Measurements from ENCODE around the gene SYTL2. TPM values are rescaled to one million over a fixed set of nuclear protein-coding genes. Genes with fewer than 3 reads are reported as not detected.
A peak's percentile ranks its signal among the peaks of the same experiment; 100 is the strongest.

The SYTL2 gene
- total and polyA plus RNA-seq, 9 donors = 4.2 to 26.1 (median 8.2) TPM

- 77 to 84% (median 78%) methylated on average over 6 of the region's 6 CpGs for WGBS, 3 donors
- H3K36me3 ChIP-seq = no peaks in the 10 kb centered on the region
These were observed 86.0 kb downstream of the SYTL2 start for GRCh38 chr11:85724748-85725465.

DNA sequence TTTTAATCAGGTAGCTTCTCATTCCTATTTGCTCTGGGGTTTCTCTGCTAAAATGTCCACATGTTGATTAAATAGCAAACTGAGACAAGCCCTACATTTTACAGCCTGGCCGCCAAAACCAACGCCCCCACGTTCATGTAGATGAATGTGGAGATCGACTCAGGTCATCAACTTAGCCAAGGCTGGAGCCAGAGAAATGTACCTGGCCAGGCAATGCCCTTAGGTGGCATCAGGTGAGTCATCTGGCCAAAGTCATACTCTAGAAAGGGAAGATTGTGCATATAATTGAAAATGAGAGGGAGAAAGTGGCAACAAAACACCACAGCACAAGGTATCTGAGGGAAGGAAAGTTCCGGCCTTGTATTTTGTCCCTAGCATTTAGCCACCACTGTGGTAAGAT is 87.9 kb downstream of the SYTL2 start:
- 85 to 90% (median 90%) methylated on average over 5 of the region's 5 CpGs for WGBS, 3 donors
- TF ChIP-seq POLR2A (IDR thresholded peaks at IDR 0.05) = no peak
- TF ChIP-seq, protein P1, sequence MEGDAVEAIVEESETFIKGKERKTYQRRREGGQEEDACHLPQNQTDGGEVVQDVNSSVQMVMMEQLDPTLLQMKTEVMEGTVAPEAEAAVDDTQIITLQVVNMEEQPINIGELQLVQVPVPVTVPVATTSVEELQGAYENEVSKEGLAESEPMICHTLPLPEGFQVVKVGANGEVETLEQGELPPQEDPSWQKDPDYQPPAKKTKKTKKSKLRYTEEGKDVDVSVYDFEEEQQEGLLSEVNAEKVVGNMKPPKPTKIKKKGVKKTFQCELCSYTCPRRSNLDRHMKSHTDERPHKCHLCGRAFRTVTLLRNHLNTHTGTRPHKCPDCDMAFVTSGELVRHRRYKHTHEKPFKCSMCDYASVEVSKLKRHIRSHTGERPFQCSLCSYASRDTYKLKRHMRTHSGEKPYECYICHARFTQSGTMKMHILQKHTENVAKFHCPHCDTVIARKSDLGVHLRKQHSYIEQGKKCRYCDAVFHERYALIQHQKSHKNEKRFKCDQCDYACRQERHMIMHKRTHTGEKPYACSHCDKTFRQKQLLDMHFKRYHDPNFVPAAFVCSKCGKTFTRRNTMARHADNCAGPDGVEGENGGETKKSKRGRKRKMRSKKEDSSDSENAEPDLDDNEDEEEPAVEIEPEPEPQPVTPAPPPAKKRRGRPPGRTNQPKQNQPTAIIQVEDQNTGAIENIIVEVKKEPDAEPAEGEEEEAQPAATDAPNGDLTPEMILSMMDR (IDR thresholded peaks at IDR 0.05) = no peak
- TF ChIP-seq EP300 (IDR thresholded peaks at IDR 0.05) = no peak
- no peak for DNase-seq
- Histone ChIP-seq H3K4me1 (ENCODE audit: insufficient read depth) (no peaks in the 10 kb centered on the region), H3K4me3 (no peak overlapping the region), H3K27me3 (no peaks in the 10 kb centered on the region), H3K9me3 (no peaks in the 10 kb centered on the region), H3K36me3 (no peaks in the 10 kb centered on the region), H3K27ac (no peak overlapping the region)
- intact Hi-C loops (cut with DNase I) = no loop called here

More at GRCh38 chr11:85724748-85725465, 86.0 kb downstream of the SYTL2 start:
- intact Hi-C loops (cut with DNase I) = no loop called here
- TF ChIP-seq EP300 (IDR thresholded peaks at IDR 0.05) (no peak), POLR2A (IDR thresholded peaks at IDR 0.05) (no peak)
- TF ChIP-seq, protein P1 (IDR thresholded peaks at IDR 0.05) = no peak
- Histone ChIP-seq H3K9me3 (no peaks in the 10 kb centered on the region), H3K4me1 (ENCODE audit: insufficient read depth) (no peaks in the 10 kb centered on the region), H3K4me3 (no peak overlapping the region), H3K27ac (no peak overlapping the region), H3K27me3 (no peaks in the 10 kb centered on the region)
- DNase-seq = no peak

DNA sequence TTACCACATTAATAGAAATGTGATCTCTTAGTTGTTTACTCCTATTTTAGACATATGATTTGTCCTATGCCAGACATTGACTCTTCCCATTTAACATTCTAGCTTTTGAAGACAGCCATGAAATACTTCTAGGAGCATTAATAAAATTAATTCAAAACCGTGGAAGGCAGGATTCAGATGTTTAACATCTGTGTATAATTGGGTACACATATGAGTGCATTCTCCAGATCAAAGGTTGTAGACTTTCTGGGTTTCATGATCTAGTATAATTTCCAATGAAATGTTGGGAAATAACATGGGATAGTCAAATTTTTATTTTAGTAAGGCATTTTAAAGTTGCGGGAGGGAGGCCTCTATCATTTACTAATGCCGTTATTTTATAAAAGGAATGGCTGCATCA is 89.8 kb downstream of the SYTL2 start:
- no peaks in the 10 kb centered on the region for H3K27me3 ChIP-seq
- intact Hi-C loops (cut with DNase I) = no loop called here
- TF ChIP-seq, protein P1 (IDR thresholded peaks at IDR 0.05) = no peak
- no peak for TF ChIP-seq POLR2A (IDR thresholded peaks at IDR 0.05)
- no peak for TF ChIP-seq EP300 (IDR thresholded peaks at IDR 0.05)
- DNase-seq = no peak
- H3K27ac ChIP-seq = no peak overlapping the region
- 77 to 96% (median 89%) methylated on average over 3 of the region's 3 CpGs for WGBS, 3 donors
- H3K4me1 ChIP-seq (ENCODE audit: insufficient read depth) = no peaks in the 10 kb centered on the region
- no peaks in the 10 kb centered on the region for H3K36me3 ChIP-seq
- no peaks in the 10 kb centered on the region for H3K9me3 ChIP-seq
- no peak overlapping the region for H3K4me3 ChIP-seq

- Histone ChIP-seq H3K9me3 (no peaks in the 10 kb centered on the region), H3K36me3 (no peaks in the 10 kb centered on the region), H3K27me3 (no peaks in the 10 kb centered on the region), H3K4me1 (ENCODE audit: insufficient read depth) (no peaks in the 10 kb centered on the region), H3K4me3 (no peak overlapping the region), H3K27ac (no peak overlapping the region)
- DNase-seq = peak in 1 of 5 donors; percentile 20
- TF ChIP-seq POLR2A (IDR thresholded peaks at IDR 0.05) (no peak), EP300 (IDR thresholded peaks at IDR 0.05) (no peak)
- TF ChIP-seq, protein P1 (IDR thresholded peaks at IDR 0.05) = no peak
- WGBS, 3 donors = 33 to 45% (median 44%) methylated on average over 10 of the region's 10 CpGs
- intact Hi-C loops (cut with DNase I) = no loop called here
These were observed 91.7 kb downstream of the SYTL2 start for GRCh38 chr11:85718991-85719807.

Measured in ovary (tissue), 9 donors.